ENCODE data around the gene PBX4.

The PBX4 gene

GRCh38 chr19:19540715-19541515 lies 77.6 kb downstream of the PBX4 start:
- no peaks in the 10 kb centered on the region for H3K36me3 ChIP-seq (ENCODE audit: low read depth)
- peak; percentile 90 for DNase-seq (ENCODE audit: low spot score)
- peaks cover 18% of the 10 kb centered on the region for H3K27me3 ChIP-seq (ENCODE audit: insufficient read depth, poor library complexity, severe bottlenecking)
- H3K27ac ChIP-seq (ENCODE audit: poor library complexity, severe bottlenecking): no peak overlapping the region
- TF ChIP-seq CTCF (IDR thresholded peaks at IDR 0.05; ENCODE audit: poor library complexity, severe bottlenecking): peak; percentile 14
- H3K4me1 ChIP-seq (ENCODE audit: insufficient read depth, poor library complexity, severe bottlenecking): no peaks in the 10 kb centered on the region
- H3K4me3 ChIP-seq (ENCODE audit: severe bottlenecking): peak overlapping the region; percentile 25
- H3K9me3 ChIP-seq (ENCODE audit: severe bottlenecking): no peaks in the 10 kb centered on the region
- ATAC-seq (ENCODE audit: low read depth): peak; percentile 92

DNA sequence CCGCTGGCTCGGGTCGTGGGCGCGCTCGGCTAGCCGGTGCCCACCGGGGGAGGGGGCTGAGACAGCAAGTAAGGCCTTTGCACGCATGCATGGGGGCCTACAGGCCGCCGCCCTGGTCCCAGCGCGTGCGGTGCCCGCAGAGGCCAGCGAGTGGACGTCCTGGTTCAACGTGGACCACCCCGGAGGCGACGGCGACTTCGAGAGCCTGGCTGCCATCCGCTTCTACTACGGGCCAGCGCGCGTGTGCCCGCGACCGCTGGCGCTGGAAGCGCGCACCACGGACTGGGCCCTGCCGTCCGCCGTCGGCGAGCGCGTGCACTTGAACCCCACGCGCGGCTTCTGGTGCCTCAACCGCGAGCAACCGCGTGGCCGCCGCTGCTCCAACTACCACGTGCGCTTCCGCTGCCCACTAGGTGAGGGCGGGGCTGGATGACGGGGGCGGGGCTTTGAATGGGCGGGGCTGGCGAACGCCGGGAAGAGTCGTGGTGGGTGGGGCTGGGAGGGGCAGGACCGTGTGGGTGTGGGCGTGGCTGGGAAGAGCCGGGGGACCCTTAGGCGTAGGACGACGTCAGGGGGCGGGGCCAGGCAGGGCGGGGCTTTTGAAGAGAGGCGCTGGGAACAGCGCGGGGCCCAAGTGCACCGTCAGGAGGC lies 78.3 kb downstream of the PBX4 start:
- no peaks in the 10 kb centered on the region for H3K36me3 ChIP-seq (ENCODE audit: low read depth)
- peak; percentile 84 for DNase-seq (ENCODE audit: low spot score)

DNA sequence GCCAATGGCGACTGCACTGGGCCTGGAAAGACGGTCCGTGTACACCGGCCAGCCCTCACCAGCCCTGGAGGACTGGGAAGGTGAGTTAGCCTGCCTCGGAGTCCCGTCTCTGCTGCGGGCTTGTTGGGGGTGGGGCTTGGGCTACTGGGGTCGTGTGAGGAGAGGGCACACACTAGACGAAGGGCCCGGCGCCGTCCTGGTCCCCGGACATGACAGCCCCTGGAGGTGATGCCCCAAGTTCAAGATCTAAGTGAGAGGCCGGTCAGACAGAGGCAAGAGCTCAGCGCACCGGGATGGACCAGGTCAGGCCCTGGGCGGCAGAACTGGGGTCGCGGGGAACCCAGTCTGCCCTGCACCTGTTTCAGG lies 78.8 kb downstream of the PBX4 start:
- ATAC-seq (ENCODE audit: low read depth): no peak
- TF ChIP-seq CTCF (IDR thresholded peaks at IDR 0.05; ENCODE audit: poor library complexity, severe bottlenecking): no peak
- no peaks in the 10 kb centered on the region for H3K9me3 ChIP-seq (ENCODE audit: severe bottlenecking)

More for the DNA sequence above, 78.3 kb downstream of the PBX4 start:
- ATAC-seq (ENCODE audit: low read depth): peak; percentile 9; the same call in 1 of the 3 replicates
- Histone ChIP-seq H3K27ac (ENCODE audit: poor library complexity, severe bottlenecking) (no peak overlapping the region), H3K9me3 (ENCODE audit: severe bottlenecking) (no peaks in the 10 kb centered on the region), H3K4me3 (ENCODE audit: severe bottlenecking) (no peak overlapping the region), H3K4me1 (ENCODE audit: insufficient read depth, poor library complexity, severe bottlenecking) (no peaks in the 10 kb centered on the region), H3K27me3 (ENCODE audit: insufficient read depth, poor library complexity, severe bottlenecking) (peaks cover 18% of the 10 kb centered on the region)
- TF ChIP-seq CTCF (IDR thresholded peaks at IDR 0.05; ENCODE audit: poor library complexity, severe bottlenecking): no peak

DNA sequence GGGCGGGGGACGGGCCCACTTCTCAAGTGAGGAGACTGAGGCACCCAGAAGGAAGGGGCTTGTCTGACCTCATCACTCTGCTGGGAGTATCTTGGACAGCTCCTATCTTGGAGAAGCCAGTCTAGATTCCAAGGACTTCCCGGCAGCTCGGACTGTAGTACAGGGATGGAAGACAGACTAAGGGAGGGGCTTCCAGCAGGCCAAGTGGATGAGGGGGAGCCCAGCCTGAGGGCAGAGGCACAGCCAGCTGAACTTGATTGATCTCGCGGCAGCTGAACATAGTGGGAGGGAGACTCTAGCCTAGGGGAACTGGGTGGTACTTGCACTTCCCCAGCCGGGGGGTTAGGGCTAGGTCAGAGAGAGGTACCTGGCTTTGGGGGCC lies 79.7 kb downstream of the PBX4 start:
- H3K4me3 ChIP-seq (ENCODE audit: severe bottlenecking): no peak overlapping the region
- 0 out of 3 replicates have a peak, but pooled peaks have one; percentile 3 for ATAC-seq (ENCODE audit: low read depth)
- peaks cover 18% of the 10 kb centered on the region for H3K27me3 ChIP-seq (ENCODE audit: insufficient read depth, poor library complexity, severe bottlenecking)
- no peak for TF ChIP-seq CTCF (IDR thresholded peaks at IDR 0.05; ENCODE audit: poor library complexity, severe bottlenecking)
- H3K36me3 ChIP-seq (ENCODE audit: low read depth): no peaks in the 10 kb centered on the region
- DNase-seq (ENCODE audit: low spot score): no peak
- H3K27ac ChIP-seq (ENCODE audit: poor library complexity, severe bottlenecking): no peak overlapping the region
- H3K4me1 ChIP-seq (ENCODE audit: insufficient read depth, poor library complexity, severe bottlenecking): no peaks in the 10 kb centered on the region
- no peaks in the 10 kb centered on the region for H3K9me3 ChIP-seq (ENCODE audit: severe bottlenecking)

More for the DNA sequence above, 78.8 kb downstream of the PBX4 start:
- Histone ChIP-seq H3K4me3 (ENCODE audit: severe bottlenecking) (no peak overlapping the region), H3K36me3 (ENCODE audit: low read depth) (no peaks in the 10 kb centered on the region), H3K4me1 (ENCODE audit: insufficient read depth, poor library complexity, severe bottlenecking) (no peaks in the 10 kb centered on the region), H3K27me3 (ENCODE audit: insufficient read depth, poor library complexity, severe bottlenecking) (peaks cover 18% of the 10 kb centered on the region), H3K27ac (ENCODE audit: poor library complexity, severe bottlenecking) (no peak overlapping the region)
- DNase-seq (ENCODE audit: low spot score): peak; percentile 65

Data from RWPE2 (cell line).